GM20431 (cell line): ENCODE measurements around the gene ADORA2A.

Source experiments
- in situ Hi-C: fragments of 300-500 bp; cut with MseI, MboI; formaldehyde crosslinking; loops from one replicate; pipeline ENCODE4 v1.15.0; 2020; ENCODE audit warnings: low sequenced_read_pairs; ENCODE audit not compliant: unreplicated experiment

Gene ADORA2A

DNA sequence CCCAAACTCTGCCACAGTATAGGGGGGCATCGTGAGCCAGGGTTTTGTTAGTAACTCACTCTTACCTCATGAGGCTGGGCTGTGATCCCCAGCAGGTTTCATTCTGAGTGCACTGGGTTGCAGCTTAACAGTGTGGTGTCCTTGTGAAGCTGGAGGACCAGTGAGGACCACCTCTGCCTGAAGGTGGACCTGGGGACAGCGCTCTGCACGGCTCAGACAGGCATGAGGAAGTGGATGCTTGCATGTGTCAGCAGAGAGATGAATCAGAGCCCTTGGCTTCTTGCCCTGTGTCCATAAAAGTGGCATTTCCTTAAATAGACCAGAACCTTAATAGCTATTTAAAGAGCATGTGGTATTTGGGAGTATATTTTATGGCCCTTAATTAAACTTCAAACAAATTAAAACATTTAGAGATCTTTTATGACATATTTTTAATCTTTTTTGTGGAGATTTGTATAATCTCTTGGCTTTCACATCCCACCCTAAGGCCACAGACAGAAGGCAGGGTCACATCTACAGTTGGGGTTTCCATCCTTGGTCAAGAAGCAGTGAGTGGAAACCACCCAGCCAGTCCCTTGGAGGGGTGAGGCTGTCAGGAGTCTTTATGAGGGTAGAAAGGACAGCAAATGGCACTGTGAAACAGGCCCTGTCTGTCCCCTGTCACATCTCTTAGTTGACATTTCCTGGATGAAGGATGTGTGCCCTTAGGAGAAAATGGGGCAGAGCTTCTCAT is 24.8 kb upstream of the ADORA2A start:
- in situ Hi-C loops: no loop called here

DNA sequence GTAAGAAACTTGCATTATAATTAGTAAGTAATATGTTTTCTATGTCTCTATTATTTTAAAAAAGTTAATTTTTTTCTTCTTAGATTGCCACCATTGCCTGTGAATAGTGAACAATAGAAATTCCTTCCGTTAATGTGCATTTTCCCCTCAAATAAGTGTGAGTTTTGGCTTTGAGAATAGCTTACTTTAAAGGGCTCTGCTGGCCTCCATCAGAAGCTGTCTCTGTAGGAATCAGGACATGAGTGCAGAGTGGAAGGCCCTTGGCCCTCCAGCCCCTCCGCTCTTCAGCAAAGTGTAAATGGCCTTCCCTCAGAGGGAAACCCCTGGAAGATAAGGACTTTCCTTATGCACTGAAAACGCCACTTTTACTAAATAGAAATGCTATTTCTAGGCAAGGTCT is 24.1 kb upstream of the ADORA2A start:
- in situ Hi-C loops: no loop called here

DNA sequence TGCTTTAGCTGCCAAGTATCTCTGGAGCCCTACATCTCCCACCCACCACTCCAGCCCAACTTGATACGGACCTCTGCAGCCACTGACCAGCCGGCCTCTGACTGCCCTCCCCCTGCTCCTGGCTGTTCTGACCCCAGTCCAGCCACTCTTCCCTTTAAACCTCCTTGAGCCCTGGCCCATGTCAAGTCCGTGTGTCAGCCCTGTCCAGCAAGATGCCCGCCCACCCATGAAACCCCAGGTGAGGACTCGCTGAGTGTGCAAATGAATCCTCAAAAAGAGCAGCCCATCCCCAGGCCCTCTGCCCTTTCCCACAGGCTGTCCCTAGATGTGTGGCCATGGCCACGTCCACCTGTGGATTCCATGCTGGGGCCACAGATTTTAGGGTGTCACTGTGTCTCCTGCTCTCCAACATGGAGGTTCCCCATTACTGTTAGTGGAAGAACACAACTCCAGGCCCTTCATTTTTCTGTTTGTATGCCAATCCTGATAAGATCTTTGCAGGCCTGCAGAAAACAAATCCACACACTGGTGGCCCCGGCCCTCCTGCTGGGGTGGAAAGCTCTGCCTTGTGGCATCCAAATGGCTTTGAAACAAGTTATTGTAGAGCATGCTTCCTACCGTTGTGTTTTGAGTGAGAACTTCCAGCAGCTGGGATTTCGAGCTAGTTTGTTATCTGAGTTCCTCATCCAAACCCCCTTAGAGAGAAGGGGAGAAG is 22.7 kb upstream of the ADORA2A start:
- in situ Hi-C loops: no loop called here

- in situ Hi-C loops: no loop called here
Measured at GRCh38 chr22:24405631-24406321, 21.6 kb upstream of the ADORA2A start.

- in situ Hi-C loops: no loop called here
Measured at GRCh38 chr22:24406322-24407277, 20.8 kb upstream of the ADORA2A start.

DNA sequence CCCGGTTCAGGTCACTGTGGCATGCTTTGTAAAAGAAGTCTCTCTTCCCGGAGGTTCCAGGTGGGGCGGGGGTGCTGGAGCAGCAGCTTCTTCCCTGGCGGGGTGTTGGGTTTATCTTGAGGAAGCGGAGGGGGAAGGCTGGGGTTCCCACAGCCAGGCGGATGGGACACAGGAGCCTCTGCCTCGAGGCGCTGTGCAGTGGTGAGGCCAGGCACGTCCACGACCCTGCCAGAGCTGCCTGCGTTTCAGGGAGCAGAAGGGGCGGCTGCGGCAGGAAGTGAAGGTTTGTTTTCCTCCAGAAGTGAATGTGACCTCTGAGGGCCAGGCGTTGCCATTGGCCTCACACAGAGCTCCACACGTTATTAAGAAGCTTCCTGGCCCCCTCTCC is 20.1 kb upstream of the ADORA2A start:
- in situ Hi-C loops: no loop called here

DNA sequence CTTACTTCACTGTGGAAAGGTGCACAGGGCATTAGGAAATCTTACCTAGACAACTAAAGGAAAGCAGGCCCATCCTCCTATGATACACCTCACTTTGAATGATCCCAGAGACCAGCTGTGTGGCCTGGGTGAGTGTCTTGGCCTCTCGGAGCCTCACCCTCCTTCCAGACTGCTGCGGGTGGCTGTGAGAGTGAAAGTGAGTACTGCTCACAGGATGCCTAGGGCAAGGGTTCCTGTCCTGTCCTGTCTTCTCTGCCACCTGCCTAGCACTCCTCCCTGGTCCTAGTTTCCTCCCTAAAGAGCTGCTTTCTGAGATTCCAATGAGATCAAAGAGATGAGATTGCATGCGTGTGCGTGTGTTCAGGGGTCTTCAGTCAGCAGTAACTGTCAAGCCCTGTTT is 19.5 kb upstream of the ADORA2A start:
- in situ Hi-C loops: no loop called here

GRCh38 chr22:24408630-24409029 is 18.8 kb upstream of the ADORA2A start:
- in situ Hi-C loops: no loop called here

- in situ Hi-C loops: no loop called here
Measured at GRCh38 chr22:24409707-24410106, 17.7 kb upstream of the ADORA2A start.

- in situ Hi-C loops: no loop called here
Measured at GRCh38 chr22:24410110-24410856, 17.1 kb upstream of the ADORA2A start.

DNA sequence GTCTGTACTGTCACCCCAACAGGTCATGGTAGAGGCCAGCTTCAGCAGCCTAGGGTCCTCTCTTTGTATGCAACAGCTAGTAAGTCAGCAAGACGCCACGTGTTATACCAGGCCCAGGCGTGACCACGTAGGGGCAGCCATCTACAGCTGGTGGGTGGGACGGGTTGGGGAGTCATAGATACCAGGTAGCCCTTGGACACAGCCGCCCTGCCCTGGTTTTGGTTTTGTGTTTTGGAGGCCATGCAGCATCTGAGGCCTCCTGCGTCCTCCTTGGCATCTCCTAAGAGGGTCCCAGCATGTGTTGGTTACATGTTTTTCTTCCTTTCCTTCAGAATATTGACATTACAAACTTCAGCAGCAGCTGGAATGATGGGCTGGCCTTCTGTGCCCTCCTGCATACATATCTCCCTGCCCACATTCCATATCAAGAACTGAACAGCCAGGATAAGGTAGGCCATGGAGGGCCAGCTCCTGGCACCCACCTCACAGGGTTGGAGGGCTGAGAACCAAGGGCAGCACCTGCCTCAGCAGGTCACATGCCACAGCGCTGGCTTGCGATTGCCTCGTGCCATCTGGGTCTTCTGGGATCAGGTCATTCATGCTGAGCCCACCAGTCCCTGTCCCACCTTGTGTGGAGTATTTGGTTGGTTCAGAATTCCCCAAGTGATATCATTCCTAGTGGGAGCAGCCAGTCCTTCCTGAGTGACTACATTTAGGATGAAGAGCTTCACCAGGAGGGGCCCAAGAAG is 16.0 kb upstream of the ADORA2A start:
- in situ Hi-C loops: no loop called here

DNA sequence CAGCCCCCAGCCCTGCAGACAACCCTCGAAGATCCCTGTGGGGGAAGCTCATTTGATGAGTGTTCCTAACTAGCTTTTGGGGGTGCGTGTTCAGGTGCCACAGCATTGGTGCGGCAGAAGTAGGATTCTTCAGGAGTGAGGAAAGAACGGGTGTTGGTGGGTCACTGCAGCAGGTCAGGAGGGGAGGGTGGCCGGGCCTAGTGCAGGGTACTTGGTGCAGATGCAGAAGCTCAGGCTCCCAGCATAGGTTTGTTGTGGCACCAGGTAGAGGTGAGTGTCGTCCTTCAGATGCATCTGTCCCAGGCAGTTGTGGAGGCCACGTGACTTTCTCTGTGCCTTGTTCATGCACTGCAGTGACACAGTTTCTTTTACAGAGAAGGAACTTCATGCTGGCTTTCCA is 15.1 kb upstream of the ADORA2A start:
- in situ Hi-C loops: no loop called here

DNA sequence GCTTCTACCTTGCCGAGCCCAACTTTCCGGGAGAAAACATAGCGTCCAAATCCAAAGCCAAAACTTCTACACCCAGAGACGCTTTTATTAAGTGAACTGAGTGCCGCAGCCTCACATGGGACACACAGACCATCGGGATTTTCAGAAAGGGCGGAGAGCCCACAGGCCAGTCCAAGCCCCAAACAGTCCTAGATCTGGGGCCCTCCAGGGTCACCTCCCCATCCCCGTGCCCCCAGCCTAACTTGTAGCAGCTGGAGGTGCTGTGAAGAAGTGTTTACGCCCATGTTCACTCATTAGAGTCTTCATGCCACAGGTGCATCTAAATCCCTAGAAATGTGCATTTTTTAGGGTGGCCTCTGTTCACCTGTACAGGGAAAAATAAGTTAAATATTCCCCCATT is 14.1 kb upstream of the ADORA2A start:
- in situ Hi-C loops: no loop called here

- in situ Hi-C loops: no loop called here
Measured at GRCh38 chr22:24413736-24414385, 13.5 kb upstream of the ADORA2A start.

DNA sequence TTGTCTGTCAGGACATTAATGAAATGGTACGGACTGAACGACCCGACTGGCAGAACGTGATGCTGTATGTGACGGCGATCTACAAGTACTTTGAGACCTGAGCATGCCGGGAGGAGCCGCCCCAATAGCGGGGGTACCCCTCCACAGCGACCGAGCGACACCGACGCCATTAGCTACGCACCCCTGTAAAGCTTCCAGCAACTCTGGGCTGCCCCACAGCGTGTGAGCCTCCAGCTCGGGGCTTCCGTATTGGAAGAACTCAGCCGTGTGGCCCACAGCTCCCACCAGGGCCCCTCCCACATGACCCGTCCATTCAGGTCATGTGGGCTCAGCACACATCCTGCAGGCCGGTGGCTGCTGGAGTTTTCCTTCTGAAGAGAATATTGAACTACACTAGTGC is 12.9 kb upstream of the ADORA2A start:
- in situ Hi-C loops: no loop called here

- in situ Hi-C loops: no loop called here
Measured at GRCh38 chr22:24414984-24415945, 12.1 kb upstream of the ADORA2A start.

GRCh38 chr22:24416095-24416494 is 11.3 kb upstream of the ADORA2A start:
- in situ Hi-C loops: no loop called here
